ENCODE data around the gene EPHB2.
"Not testable (repeated sequence)": the region's sequence is repeated elsewhere in the genome, so short reads cannot be mapped to it uniquely, and the experiment has no call there.

The EPHB2 gene

DNA sequence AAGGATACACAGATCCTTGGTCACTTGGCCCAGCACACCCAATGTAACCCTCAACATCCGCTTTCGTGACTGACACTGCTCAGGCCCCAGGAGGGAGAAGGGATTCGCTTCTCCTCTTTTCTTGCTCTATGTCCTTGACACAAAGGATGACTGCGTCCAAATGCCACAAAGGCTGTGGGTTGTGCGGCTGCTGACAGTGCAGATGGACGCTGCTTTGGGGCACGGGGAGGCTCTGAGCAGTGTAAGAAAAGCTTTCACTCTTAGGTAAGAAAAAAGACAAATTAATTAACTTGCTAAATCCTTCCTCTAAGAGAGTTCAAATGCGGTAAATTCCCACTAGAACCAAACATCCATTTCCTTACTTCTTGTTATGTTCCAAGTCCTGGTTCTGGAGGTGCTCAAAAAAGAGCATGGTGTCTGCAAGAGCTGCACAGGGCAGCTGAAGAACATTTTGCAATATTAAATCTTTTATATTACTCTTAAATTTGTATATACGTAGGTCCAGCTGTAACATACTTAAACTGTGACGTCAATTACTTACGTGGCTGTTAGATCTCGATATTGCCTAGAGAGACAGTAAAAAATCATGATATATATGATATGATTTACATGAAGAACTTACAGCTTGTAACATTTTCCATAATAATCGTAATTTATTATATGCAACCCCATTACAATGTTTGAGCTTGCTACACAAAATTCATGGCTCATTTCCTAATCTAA is 19.4 kb upstream of the EPHB2 start:
- DNase-seq, result no peak

DNA sequence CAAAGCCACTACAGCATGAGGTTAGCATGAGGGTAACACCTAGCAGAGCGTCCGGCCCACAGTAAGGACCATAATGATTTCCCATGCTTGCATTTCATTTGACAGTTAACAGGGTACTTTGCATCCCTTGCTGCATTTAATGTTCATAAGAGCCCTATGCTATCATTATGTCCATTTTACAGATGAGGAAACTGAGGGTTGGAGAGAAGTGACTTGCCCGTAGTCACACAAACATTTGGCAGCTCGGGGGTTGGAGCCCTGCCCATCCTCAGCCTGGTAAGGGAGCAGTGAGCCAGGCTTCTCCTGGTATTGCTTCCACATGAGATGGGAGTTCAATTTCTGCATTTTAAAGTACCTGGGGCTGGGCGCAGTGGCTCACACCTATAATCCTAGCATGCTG is 16.5 kb upstream of the EPHB2 start:
- DNase-seq, result no peak

DNA sequence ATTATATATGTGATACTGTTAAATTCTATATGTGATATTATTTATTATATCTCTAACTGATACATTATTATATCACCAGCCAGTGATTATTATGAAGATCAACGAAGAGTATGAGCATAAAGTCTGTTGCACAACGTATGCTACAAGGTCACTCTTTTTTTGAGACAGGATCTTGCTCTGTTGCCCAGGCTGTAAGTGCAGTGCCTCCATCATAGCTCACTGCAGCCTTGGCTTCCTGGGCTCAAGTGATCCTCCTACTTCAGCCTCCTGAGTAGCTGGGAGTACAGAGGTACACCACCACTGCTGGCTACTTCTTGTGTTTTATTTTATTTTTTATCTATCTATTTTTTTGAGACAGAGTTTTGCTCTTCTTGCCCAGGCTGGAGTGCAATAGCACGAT is 14.0 kb upstream of the EPHB2 start:
- DNase-seq, result no peak

DNA sequence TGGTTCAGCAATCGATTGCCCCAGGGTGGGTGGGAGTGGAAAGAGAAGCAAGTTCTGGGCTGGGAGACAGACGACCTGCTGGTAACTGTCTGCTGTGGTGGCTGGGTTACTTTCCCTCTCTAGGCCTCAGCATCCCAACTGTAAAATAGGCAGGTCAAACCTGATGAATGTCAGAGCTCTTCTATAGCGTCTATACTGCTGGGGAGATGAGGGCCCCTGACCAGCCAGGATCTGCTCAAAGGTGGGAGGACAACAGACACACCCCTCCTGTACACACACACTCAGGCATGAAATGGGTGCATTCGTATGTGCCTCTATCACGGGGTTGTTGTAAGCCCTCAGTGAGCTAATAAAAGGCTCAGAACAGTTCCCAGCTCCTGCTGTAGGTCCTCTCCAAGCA is 12.7 kb upstream of the EPHB2 start:
- DNase-seq, result no peak

DNA sequence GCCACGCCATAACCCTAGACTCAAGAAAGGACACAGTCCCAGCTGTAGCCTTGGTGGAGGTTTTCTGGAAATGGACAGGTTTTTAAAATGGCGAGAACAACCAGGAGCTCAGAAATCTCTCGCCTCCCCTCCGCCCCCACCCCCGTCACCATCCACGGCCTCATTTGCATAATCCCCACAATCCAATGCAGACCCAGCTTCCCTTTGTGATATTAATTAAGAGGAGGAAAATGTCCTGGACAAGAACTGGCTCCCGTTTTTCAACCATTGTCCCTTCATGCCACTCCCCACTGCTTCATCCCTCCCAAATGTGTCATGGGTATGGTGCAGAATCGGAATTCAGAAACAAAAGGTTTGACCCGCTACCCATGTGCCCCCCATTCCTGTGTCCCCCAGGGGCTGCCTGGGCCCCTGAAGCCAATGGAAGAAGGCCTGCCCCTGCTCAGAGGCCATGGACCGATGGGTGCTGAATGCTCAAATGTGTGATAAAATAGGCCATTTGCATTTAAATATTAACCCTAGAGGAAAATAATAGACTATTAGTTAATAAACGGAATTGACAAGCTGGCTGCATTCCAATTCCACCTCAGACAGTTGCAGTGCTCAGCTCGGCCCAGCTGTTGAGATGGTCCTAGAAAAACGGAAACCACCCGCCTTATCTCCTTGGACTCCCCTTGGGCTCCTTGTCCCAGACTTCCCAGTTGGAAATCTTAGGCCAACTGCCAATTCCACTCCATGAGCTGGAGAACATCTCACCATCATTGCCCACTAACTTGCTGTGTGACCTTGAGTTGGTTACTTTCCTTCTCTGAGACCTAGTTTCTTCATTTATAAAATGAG is 10.7 kb upstream of the EPHB2 start:
- DNase-seq, result no peak

DNA sequence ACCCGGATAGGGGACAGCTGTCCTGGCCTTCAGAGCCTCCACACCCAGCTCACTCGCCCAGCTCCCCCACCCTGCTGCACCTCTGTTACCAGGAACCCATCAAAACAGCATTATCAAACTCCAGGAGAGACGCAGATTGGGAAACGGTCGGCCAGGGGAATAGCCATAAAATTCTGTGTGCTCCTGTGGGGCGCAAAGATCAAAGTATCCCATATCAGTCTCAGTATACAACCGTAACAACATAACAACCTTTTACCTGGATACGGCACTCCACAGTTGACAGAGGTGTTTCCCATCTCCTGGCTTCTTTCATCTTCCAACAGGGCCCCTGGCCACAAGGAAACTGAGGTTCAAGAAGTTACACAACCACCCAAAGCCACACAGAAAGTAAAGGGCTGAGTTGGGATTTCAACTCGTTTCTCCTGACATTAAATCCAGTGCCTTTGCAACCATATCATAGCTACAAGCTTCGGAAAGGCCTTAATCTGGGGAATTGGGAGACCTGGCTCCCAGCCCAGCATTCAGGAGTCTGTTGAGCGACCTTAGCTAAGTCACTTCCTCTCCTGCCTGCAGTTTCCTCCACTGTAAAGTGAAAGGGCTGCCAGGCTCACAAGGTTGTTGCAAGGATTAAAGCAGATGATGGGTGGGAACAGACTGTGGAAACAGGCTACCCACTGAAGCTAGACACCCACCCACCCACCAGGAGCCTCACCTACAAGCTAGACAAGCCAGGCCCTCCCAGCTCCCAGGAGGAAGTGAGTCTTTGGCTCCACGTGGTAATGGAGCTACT is 8.1 kb upstream of the EPHB2 start:
- DNase-seq, result no peak

DNA sequence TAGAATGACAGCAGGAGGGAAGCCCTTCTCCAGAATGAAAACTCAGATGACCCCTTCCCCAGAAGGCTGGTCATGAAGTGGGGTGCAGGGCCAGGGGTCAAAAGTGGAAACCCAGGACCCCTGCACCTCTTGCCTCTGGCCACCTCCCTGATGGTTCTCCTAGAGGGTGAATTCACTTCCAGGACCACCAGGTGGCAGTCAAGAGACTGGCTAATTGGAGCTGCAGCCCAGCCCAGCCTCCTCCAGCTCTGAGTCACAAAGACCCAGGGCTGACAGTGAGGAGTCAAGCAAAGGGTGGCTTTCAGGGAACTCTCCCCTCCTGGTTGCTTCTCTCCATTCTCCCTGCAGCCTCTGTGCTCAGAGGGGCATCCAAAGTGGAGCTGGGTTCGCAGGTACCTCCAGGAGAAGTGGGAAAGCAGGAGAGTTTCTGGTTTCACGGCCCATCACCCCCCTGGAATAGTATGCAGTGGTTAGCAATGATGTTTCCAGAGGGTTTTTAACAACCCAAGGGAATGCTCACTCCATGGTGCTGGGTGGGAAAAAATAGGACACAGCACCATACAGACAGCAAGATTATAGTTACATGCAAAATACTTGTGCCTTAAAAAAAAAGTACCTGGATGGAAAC is 6.1 kb upstream of the EPHB2 start:
- peak; percentile 50 for DNase-seq

DNA sequence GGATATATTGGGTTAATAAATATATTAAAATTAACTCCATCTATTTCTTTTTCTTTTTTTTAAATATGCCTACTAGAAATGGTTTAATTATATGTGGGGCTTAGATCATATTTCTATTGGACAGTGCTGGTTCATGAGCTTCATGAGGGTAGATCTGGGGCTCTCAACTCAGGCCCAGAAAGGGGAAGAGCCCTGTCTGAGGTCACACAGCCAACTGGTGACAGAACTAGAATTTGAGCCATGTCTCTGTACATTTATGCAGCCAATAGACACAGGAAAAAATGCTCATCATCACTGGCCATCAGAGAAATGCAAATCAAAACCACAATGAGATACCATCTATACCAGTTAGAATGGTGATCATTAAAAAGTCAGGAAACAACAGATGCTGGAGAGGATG is 5.1 kb upstream of the EPHB2 start:
- DNase-seq, result no peak

DNA sequence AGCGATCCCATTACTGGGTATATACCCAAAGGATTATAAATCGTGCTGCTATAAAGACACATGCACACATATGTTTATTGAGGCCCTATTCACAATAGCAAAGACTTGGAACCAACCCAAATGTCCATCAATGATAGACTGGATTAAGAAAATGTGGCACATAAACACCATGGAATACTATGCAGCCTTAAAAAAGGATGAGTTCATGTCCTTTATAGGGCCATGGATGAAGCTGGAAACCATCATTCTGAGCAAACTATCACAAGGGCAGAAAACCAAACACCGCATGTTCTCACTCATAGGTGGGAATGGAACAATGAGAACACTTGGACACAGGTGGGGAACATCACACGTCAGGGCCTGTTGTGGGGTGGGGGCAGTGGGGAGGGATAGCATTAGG is 4.5 kb upstream of the EPHB2 start:
- DNase-seq, result not testable (repeated sequence)

DNA sequence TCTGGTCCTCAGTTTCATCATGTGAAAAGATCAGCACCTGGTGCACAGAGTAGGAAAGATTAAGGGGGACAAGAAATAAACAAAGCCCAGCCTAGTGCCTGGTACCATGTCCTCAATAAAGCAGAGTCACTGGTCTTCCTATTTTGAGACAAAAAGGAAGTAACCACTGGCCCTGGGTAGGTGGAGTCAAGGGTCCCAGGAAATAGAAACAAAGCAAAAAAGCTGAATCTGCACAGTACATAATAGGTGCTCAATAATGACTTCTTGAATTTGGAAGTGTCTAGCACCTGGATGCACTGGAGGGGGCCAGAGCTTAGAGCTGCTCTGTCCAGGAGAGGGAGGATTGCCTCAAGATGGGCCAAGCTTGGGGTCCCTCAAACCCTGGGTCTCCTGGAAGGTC is 1.9 kb upstream of the EPHB2 start:
- no peak for DNase-seq

DNA sequence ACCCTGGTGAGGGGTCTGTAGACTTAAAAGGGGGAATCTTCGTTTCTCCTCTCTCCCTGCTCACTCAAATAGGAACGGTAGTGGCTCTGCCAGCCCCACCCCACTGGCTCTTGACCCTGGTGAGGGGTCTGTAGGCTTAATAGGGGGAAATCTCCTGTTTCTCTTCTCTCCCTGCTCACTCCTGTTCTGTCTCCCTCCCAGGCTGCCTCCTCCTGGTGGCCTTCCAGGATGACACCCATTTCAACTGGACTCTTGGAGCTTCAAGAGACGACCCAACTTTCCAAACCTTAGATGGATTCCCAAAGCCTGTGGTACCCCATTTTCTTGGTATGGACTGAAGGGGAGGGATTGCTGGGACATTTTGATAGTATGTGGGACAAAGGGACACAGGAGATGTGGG is 1.4 kb upstream of the EPHB2 start:
- DNase-seq, result no peak

DNA sequence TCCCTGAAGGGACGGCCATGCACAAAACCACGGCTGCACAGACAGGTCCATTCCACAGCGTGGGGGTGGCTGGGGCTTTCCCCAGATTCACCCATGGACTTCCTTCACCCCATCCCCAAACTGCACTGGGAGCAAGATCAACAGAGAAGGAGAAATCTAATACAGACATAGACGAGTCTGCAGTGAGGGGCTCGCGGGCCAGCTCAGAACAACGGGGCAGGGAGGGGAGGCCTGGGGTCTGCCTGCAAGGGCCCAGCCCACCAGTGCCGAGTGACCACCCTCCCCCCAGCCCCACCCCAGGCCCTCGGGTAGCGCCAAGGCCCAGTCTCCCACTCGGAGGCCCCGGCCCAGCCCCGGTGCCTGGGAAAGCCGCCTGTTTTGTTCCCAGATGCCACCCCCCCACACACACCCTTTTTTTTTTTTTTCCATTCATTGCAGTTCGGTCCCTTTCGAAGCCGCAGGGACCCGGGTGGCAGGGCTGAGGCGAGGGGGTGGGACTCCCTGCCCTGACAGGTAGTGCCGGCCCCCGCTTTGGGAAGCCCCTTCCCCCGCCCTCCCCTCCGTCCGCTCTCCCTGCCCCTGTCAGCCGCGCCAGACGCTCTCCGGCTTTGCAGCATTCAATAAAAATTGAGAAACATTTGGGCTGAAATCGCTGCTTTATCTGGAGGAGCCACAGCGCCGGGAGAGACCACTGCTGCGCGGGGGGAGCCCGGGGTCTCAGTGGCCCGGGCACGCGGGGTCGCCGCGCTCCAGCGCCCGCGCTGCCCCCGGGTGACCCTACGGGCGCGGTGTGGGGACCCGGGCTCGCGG is 543 bp upstream of the EPHB2 start:
- no peak for DNase-seq

DNA sequence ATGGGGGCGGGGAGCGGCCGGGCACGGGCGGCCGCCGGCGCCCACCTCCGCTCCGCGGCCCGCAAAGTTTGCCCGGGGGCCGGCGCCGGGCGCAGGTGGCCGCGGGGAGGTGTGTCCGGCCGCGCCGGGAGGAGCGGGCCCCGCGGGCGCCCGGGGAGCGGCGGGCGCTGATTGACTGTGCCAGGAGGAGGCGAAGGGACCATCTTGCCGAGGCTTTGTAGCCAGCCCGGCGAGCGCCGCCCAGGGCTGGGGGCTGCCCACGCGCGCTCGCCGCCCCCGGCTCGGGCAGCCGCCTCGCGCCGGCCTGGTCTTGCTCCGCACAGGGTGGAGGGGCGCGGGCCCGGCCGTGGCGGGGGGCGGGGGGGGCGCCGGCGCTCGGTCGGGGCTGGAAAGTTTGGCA is 432 bp downstream of the EPHB2 start:
- no peak for DNase-seq

DNA sequence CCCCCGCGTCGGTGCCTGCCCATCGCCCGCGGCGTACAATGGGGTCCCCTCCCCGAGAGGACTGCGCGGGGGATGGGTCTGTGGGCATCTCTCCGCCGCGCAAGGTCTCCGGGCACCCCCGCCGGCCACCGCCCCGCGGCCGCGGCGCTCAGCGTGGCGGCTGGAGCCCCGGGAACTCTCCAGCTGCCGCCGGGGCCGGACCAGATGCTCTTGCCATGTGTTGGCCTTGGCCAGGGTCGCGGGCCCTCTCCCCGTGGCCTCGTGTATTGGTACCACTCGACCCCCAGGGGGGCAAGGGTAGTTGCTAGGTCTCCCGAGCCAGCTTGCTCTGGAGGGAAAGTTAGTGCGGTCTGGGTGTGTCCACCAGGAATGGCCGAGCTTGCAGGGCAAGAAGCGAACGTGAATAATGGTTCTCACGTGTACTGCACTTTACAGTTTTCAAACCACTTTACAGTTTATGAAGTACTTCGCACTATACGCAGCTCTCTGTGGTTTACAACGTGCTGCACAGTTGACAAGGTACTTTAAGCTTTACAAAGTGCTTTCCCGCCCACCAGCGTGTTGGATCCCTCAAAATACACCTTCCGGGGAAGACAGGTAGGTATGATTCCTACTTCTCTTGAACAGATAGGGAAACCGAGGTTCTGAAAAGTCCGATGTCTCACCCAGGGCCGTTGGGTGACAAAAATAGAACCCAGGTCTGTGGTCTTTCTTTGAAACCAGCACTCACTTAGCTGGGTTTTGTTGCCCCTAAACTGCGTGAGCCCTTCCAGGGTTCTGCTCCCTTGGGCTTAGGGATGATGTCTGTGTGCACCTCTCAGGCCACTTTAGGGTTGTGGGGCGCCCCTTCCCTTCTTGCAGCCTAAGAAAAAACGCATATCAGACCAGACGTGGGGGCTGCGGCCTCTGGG is 1.2 kb downstream of the EPHB2 start:
- DNase-seq, result no peak

DNA sequence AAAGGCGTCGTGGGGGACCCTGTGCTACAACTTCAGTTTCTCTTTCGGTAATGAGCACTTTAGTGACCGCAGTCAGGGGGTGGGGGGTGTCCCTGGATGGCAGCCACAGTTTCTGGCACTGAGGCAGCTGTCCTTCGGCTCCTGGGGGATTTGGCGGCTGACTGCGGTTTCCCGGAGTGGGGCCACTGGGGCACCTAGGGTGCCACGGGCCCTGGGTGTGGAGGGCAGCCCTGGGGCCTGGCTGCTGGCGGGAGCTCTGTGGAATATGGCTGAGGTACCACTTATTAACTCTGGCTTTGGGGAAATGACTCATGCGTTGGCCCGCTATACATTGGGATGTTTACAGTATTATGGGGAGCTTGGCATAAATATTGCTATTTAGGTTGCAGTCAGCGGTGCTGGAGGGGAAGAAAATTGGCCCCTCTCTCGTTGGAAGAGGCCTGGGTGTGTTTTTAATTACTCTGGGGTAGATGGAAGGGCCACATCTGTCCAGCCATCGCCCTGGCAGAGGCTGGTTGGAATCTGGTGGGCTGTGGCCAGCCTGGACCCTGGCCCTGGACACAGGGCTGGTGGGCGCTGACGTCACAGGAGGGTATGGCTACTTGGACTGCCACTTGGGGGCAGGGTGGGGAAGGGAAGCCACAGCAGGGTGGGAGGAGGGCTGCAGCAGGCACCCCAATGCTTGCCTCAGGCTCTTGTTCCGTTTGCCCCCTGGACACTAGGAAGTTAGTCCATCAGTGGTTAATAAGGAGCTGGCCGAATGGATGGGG is 2.0 kb downstream of the EPHB2 start:
- DNase-seq, result no peak

DNA sequence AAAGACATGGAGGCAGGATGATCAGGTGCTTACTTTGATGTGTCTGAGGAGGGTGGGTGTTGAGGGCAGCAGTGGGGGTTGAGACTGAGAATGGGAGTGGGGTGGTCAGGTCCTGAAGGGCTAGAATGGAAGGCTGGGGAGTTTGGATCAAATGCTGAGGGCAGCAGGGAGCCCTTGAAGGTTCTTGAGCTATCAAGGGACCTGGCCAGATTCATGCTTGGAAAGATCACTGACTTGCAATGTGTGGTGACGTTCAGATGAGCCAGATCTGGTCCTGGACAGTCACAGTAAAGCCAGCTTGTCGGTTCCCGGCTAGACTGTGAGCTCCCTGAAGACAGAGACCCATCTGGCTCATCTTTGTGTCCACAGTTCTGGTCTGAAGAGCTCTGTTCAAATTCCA is 3.8 kb downstream of the EPHB2 start:
- DNase-seq, result no peak

DNA sequence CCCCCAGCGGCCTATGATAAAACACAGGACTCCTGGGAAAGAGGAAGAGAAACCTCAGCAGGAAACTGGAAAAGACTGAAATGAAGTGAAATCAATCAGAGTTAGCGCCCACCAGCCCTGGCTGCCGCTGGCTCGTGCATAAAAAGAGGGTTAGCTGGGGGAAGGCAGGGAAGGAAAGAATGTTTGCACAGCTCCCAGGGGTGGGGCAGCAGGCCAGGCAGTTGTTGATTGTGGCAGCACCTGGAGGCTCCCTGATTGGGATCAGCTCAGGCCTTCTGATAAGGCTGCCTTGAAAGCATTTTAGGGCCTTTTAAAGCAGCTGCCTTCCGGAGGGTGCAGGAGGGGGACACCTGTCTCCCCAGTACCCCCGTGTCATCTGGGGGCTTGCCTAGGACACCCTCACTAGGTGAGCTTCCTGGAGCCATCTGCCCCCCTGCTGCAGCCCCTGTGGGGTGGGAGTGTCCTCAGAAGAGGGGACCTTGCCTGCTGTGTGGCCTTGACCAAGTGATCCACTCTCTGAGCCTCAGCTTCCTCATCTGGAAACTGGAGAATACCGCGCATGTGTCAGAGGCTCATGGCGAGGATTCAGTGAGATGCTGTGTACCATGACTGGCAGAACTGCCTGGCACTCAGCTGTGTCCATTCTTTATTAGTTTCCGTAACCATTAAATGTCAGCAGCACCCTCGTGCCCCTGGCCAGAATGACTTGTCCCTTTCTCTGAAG is 6.6 kb downstream of the EPHB2 start:
- peak; percentile 31 for DNase-seq

DNA sequence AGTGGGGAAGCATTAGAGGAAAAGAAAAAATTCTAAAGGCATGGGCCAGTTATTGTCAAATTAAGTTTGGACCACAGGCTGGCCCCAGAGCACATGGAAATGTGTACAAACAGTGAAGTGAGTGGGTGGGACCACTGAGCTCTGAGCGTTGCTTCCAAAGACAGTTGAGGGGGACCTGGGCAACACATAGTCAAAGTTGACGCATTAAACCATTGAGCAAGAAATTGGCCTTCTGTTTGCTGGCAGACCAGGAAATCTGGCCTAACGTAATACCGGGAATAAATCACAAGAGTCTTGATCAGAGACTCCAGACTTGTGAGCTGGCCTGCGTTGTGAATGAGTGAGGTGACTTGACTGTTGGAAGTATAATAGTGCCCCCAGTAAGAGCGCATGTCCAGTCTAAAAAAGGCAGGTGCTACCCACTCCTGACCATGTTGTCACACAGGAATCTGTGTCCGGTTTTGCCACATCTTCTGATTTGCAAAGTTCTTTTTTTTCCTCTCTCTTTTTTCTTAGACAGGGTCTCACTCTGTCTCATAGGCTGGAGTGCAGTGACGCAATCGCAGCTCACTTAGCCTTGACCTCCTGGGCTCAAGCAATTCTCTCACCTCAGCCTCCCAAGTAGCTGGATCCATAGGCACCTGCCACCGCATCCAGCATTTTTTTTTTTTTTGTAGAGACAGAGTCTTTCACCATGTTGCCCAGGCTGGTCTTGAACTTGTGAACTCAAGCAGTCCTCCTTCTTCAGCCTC is 10.7 kb downstream of the EPHB2 start:
- DNase-seq, result no peak

Measured in NCI-H2029 (cell line).